HEK293 (cell line): ENCODE measurements around the gene SUPT3H.

Experiments
- HOXC10 ChIP-seq: sonication (generic); formaldehyde crosslinking; IDR thresholded peaks from 2 replicates; pipeline ENCODE4 v1.8.1; 2023; ENCODE audit warnings: mild to moderate bottlenecking, missing genetic modification reagents
- MYNN ChIP-seq: fragments of 450-650 bp; formaldehyde crosslinking; IDR thresholded peaks from 2 replicates; pipeline ENCODE4 v1.5.1; 2016; ENCODE audit warnings: missing biosample characterization, missing genetic modification characterization, borderline replicate concordance
- PRDM10 ChIP-seq: fragments of 450-650 bp; formaldehyde crosslinking; IDR thresholded peaks from 2 replicates; pipeline ENCODE4 v1.5.1; 2016; ENCODE audit warnings: missing biosample characterization, missing genetic modification characterization
- TCF7L2 ChIP-seq: IDR thresholded peaks from 2 replicates; pipeline ENCODE4 v1.6.1; 2011; ENCODE audit warnings: low read depth, mild to moderate bottlenecking, inconsistent platforms, low read length, moderate library complexity, borderline replicate concordance
- ZBTB1 ChIP-seq: fragments of 450-650 bp; formaldehyde crosslinking; IDR thresholded peaks from 2 replicates; pipeline ENCODE4 v1.5.1; 2016; ENCODE audit warnings: missing biosample characterization, missing genetic modification characterization
- ZEB2 ChIP-seq: fragments of 450-650 bp; formaldehyde crosslinking; IDR thresholded peaks from 2 replicates; pipeline ENCODE4 v1.5.1; 2016; ENCODE audit warnings: missing biosample characterization, missing genetic modification characterization
- ZNF18 ChIP-seq: fragments of 450-650 bp; formaldehyde crosslinking; IDR thresholded peaks from 2 replicates; pipeline ENCODE4 v1.5.1; 2016; ENCODE audit warnings: missing biosample characterization, missing genetic modification characterization
- ZNF350 ChIP-seq: fragments of 450-650 bp; formaldehyde crosslinking; IDR thresholded peaks from 2 replicates; pipeline ENCODE4 v1.5.0; 2017; ENCODE audit warnings: missing biosample characterization, mild to moderate bottlenecking, missing genetic modification characterization
- ZNF416 ChIP-seq: fragments of 450-650 bp; formaldehyde crosslinking; IDR thresholded peaks from 2 replicates; pipeline ENCODE4 v1.5.1; 2016; ENCODE audit warnings: missing biosample characterization, missing genetic modification characterization
- ZSCAN23 ChIP-seq: fragments of 450-650 bp; formaldehyde crosslinking; IDR thresholded peaks from 2 replicates; pipeline ENCODE4 v1.5.1; 2016; ENCODE audit warnings: missing biosample characterization, missing genetic modification characterization
- ZSCAN30 ChIP-seq: fragments of 450-650 bp; IDR thresholded peaks from 2 replicates; pipeline ENCODE4 v1.5.1; 2018; ENCODE audit warnings: missing biosample characterization, mild to moderate bottlenecking, missing genetic modification characterization, moderate library complexity
- TF ChIP-seq, protein P1 (sequence below): fragments of 450-650 bp; formaldehyde crosslinking; conservative IDR thresholded peaks from 2 replicates; pipeline ENCODE4 v1.5.1; 2016; ENCODE audit warnings: low read depth, missing biosample characterization, missing genetic modification characterization
- TF ChIP-seq, protein P2 (sequence below): fragments of 450-650 bp; formaldehyde crosslinking; IDR thresholded peaks from 2 replicates; pipeline ENCODE4 v1.5.1; 2016; ENCODE audit warnings: missing biosample characterization, missing genetic modification characterization
- TF ChIP-seq, protein P3 (sequence below): fragments of 450-650 bp; formaldehyde crosslinking; IDR thresholded peaks from 2 replicates; pipeline ENCODE4 v1.5.1; 2016; ENCODE audit warnings: missing biosample characterization, missing genetic modification characterization

GRCh38 chr6:45069091-45069490 lies 308.6 kb downstream of the SUPT3H start:
- TF ChIP-seq ZSCAN30 (tag by site-specific recombination) = no peak
- TF ChIP-seq, protein P1, sequence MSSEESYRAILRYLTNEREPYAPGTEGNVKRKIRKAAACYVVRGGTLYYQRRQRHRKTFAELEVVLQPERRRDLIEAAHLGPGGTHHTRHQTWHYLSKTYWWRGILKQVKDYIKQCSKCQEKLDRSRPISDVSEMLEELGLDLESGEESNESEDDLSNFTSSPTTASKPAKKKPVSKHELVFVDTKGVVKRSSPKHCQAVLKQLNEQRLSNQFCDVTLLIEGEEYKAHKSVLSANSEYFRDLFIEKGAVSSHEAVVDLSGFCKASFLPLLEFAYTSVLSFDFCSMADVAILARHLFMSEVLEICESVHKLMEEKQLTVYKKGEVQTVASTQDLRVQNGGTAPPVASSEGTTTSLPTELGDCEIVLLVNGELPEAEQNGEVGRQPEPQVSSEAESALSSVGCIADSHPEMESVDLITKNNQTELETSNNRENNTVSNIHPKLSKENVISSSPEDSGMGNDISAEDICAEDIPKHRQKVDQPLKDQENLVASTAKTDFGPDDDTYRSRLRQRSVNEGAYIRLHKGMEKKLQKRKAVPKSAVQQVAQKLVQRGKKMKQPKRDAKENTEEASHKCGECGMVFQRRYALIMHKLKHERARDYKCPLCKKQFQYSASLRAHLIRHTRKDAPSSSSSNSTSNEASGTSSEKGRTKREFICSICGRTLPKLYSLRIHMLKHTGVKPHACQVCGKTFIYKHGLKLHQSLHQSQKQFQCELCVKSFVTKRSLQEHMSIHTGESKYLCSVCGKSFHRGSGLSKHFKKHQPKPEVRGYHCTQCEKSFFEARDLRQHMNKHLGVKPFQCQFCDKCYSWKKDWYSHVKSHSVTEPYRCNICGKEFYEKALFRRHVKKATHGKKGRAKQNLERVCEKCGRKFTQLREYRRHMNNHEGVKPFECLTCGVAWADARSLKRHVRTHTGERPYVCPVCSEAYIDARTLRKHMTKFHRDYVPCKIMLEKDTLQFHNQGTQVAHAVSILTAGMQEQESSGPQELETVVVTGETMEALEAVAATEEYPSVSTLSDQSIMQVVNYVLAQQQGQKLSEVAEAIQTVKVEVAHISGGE (tag by site-specific recombination) = no peak
- no peak for TF ChIP-seq HOXC10 (CRISPR knock-in tag)
- no peak for TF ChIP-seq PRDM10 (tag by site-specific recombination)
- TF ChIP-seq, protein P2, sequence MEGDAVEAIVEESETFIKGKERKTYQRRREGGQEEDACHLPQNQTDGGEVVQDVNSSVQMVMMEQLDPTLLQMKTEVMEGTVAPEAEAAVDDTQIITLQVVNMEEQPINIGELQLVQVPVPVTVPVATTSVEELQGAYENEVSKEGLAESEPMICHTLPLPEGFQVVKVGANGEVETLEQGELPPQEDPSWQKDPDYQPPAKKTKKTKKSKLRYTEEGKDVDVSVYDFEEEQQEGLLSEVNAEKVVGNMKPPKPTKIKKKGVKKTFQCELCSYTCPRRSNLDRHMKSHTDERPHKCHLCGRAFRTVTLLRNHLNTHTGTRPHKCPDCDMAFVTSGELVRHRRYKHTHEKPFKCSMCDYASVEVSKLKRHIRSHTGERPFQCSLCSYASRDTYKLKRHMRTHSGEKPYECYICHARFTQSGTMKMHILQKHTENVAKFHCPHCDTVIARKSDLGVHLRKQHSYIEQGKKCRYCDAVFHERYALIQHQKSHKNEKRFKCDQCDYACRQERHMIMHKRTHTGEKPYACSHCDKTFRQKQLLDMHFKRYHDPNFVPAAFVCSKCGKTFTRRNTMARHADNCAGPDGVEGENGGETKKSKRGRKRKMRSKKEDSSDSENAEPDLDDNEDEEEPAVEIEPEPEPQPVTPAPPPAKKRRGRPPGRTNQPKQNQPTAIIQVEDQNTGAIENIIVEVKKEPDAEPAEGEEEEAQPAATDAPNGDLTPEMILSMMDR = no peak
- TF ChIP-seq ZSCAN23 (tag by site-specific recombination) = no peak
- no peak for TF ChIP-seq ZNF18
- no peak for TF ChIP-seq ZBTB1 (tag by site-specific recombination)
- TF ChIP-seq ZNF350 = no peak
- no peak for TF ChIP-seq ZNF416 (tag by site-specific recombination)
- no peak for TF ChIP-seq MYNN (tag by site-specific recombination)
- TF ChIP-seq TCF7L2 = no peak
- no peak for TF ChIP-seq ZEB2 (tag by site-specific recombination)
- TF ChIP-seq, protein P3, sequence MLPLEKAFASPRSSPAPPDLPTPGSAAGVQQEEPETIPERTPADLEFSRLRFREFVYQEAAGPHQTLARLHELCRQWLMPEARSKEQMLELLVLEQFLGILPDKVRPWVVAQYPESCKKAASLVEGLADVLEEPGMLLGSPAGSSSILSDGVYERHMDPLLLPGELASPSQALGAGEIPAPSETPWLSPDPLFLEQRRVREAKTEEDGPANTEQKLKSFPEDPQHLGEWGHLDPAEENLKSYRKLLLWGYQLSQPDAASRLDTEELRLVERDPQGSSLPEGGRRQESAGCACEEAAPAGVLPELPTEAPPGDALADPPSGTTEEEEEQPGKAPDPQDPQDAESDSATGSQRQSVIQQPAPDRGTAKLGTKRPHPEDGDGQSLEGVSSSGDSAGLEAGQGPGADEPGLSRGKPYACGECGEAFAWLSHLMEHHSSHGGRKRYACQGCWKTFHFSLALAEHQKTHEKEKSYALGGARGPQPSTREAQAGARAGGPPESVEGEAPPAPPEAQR = no peak
